Measurements from ENCODE around the gene GIGYF2.

DNA sequence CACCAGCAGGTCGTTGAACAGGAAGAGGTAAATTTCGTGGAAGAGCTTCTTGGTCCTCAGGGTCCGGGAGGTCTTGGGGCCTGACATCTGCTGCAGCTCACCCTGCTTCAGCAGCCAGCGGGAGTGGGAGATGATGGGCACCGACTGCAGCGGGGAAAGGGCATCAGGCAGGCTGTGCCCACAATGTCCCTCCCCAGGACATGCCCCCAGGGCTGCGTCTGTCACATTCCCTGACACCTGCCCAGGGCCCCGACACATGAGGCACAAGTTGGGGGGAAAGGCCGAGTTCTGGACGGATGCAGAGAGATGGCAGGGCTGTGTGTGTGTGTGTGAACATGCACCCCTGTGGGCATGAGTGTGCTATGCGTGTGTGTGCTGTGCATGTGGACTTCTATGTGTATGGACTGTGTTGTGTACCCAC lies 186.9 kb downstream of the GIGYF2 start:
- no peak for TF ChIP-seq CTCF (IDR thresholded peaks at IDR 0.05)
- TF ChIP-seq POLR2A (IDR thresholded peaks at IDR 0.05): no peak

Measured in heart left ventricle (tissue), 13 donors.